ENCODE data around the gene C1QL2. TPM values are rescaled to one million over a fixed set of nuclear protein-coding genes. Genes with fewer than 3 reads are reported as not detected.

C1QL2 gene
- total RNA-seq, 3 donors from 2014 or later (not counting 1 experiment from before 2014, with no cell fraction given): not detected

DNA sequence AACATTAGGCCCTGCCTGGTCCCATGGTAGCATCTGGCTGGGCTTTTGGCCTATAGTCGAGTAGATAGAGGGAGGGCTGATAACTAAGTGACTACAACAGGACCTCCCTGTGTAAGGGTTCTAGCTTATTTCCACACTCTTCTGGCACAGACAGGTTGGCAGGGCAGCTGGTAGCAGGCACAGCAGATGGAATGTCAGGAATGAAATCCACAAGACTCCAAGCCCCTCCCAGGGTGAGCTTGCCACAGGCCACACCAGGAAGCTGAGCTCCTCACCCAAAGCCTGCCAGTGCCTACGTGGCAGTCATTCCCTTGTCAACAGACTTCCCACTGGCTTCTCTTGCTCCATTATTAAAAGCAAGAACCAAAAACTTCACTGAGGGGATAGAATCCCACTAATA lies 20.7 kb upstream of the C1QL2 start:
- H3K4me1 ChIP-seq (ENCODE audit: control insufficient read depth, insufficient read depth, low read length): no peaks in the 10 kb centered on the region
- no peaks in the 10 kb centered on the region for H3K4me1 Mint-ChIP-seq
- H3K4me3 ChIP-seq (ENCODE audit: low read length): no peak overlapping the region
- H3K36me3 ChIP-seq (ENCODE audit: control insufficient read depth, insufficient read depth, low read length): no peaks in the 10 kb centered on the region
- no peaks in the 10 kb centered on the region for H3K9me3 ChIP-seq (ENCODE audit: control insufficient read depth, insufficient read depth, low read length)
- no peak overlapping the region for H3K27ac Mint-ChIP-seq
- H3K27me3 Mint-ChIP-seq (ENCODE audit: low read depth in 2 of 2): no peaks in the 10 kb centered on the region
- no peak for DNase-seq
- TF ChIP-seq CTCF (IDR thresholded peaks at IDR 0.05): no peak
- no peak overlapping the region for H3K4me3 Mint-ChIP-seq
- no peaks in the 10 kb centered on the region for H3K9me3 Mint-ChIP-seq
- no peak for ATAC-seq
- no peaks in the 10 kb centered on the region for H3K36me3 Mint-ChIP-seq
- intact Hi-C loops (cut with micrococcal nuclease): loop anchor here (10.0 kb wide), 1 partner anchor 1134 kb away; no protein-coding TSS in a partner anchor
- no peak overlapping the region for H3K27ac ChIP-seq (ENCODE audit: low read length)
- H3K27me3 ChIP-seq (ENCODE audit: control insufficient read depth, insufficient read depth, low read length): no peaks in the 10 kb centered on the region
- 74% methylated on average over 2 of the region's 2 CpGs for WGBS (ENCODE audit: insufficient coverage)

DNA sequence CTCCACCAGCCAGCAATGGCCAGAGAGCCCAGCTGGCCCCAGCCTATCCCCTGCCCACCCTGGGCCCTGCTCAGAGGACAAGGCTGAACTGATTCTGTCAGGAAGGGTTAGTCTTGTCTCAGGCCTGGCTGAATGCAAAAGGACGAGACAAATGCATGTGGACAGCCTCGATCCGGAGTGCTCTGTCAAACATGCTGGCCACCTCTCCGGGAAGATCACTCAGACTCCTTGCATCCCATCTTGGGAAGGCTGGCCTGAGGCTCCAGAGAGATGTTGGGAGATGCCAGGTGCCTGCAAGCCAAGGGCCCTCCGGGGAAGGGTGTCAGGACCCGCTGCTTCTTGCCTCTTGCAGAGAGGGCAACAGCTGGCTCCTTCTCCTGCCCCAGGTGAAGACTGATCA lies 20.2 kb upstream of the C1QL2 start:
- H3K4me1 ChIP-seq (ENCODE audit: control insufficient read depth, insufficient read depth, low read length): no peaks in the 10 kb centered on the region
- H3K27ac ChIP-seq (ENCODE audit: low read length): no peak overlapping the region
- no peaks in the 10 kb centered on the region for H3K9me3 ChIP-seq (ENCODE audit: control insufficient read depth, insufficient read depth, low read length)
- Mint-ChIP-seq H3K4me3 (no peak overlapping the region), H3K36me3 (no peaks in the 10 kb centered on the region), H3K4me1 (no peaks in the 10 kb centered on the region), H3K27me3 (ENCODE audit: low read depth in 2 of 2) (no peaks in the 10 kb centered on the region), H3K27ac (no peak overlapping the region), H3K9me3 (no peaks in the 10 kb centered on the region)
- no peak for ATAC-seq
- 78% methylated on average over 6 of the region's 6 CpGs for WGBS (ENCODE audit: insufficient coverage)
- H3K36me3 ChIP-seq (ENCODE audit: control insufficient read depth, insufficient read depth, low read length): no peaks in the 10 kb centered on the region
- intact Hi-C loops (cut with micrococcal nuclease): loop anchor here (10.0 kb wide), 1 partner anchor 1134 kb away; no protein-coding TSS in a partner anchor
- TF ChIP-seq CTCF (IDR thresholded peaks at IDR 0.05): no peak
- no peaks in the 10 kb centered on the region for H3K27me3 ChIP-seq (ENCODE audit: control insufficient read depth, insufficient read depth, low read length)
- no peak overlapping the region for H3K4me3 ChIP-seq (ENCODE audit: low read length)
- no peak for DNase-seq

GRCh38 chr2:119177838-119178190 lies 19.3 kb upstream of the C1QL2 start:
- no peaks in the 10 kb centered on the region for H3K36me3 Mint-ChIP-seq
- no peak overlapping the region for H3K27ac Mint-ChIP-seq
- no peak for TF ChIP-seq CTCF (IDR thresholded peaks at IDR 0.05)
- H3K9me3 Mint-ChIP-seq: no peaks in the 10 kb centered on the region
- no peak for ATAC-seq
- 65% methylated on average over 4 of the region's 4 CpGs for WGBS (ENCODE audit: insufficient coverage)
- DNase-seq: no peak
- intact Hi-C loops (cut with micrococcal nuclease): loop anchor here (10.0 kb wide), 1 partner anchor 1133 kb away; no protein-coding TSS in a partner anchor
- H3K27ac ChIP-seq (ENCODE audit: low read length): no peak overlapping the region
- H3K4me3 Mint-ChIP-seq: no peak overlapping the region
- no peaks in the 10 kb centered on the region for H3K4me1 ChIP-seq (ENCODE audit: control insufficient read depth, insufficient read depth, low read length)
- no peaks in the 10 kb centered on the region for H3K36me3 ChIP-seq (ENCODE audit: control insufficient read depth, insufficient read depth, low read length)
- H3K27me3 ChIP-seq (ENCODE audit: control insufficient read depth, insufficient read depth, low read length): no peaks in the 10 kb centered on the region
- no peaks in the 10 kb centered on the region for H3K27me3 Mint-ChIP-seq (ENCODE audit: low read depth in 2 of 2)
- H3K4me3 ChIP-seq (ENCODE audit: low read length): no peak overlapping the region
- H3K9me3 ChIP-seq (ENCODE audit: control insufficient read depth, insufficient read depth, low read length): no peaks in the 10 kb centered on the region
- H3K4me1 Mint-ChIP-seq: no peaks in the 10 kb centered on the region

DNA sequence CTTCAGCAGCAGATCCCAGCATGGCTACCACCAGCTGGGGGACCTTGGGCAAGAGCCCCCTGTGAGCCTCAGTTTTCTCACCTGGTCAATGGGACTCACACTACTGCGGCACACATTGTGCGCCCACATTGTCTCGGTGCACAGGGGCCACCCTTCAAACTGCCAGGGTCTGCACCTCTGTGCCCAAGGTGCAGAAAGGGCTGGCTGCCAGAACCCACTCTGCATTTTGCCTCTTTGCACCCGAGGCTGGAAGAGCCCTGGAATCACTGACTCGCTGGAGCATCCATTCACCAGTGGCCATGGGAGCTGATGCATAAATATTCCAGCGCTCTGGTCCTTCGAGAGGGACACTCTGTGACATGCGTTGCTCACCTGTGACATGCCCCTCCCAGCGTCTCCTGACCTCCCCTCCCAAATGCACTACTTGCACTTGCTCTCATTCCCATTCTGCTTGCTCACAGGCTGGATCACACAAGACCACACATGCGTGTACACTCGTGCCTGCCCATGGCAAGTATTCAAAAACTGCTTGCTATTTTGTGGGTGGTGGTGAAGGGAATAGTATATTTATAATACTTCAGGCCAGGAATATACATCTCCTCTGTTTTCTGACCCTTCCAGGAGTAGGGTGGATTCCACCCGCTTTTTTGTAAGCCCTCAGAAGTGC lies 18.8 kb upstream of the C1QL2 start:
- Mint-ChIP-seq H3K36me3 (no peaks in the 10 kb centered on the region), H3K9me3 (no peaks in the 10 kb centered on the region), H3K4me3 (no peak overlapping the region), H3K4me1 (no peaks in the 10 kb centered on the region), H3K27ac (no peak overlapping the region), H3K27me3 (ENCODE audit: low read depth in 2 of 2) (no peaks in the 10 kb centered on the region)
- no peaks in the 10 kb centered on the region for H3K27me3 ChIP-seq (ENCODE audit: control insufficient read depth, insufficient read depth, low read length)
- DNase-seq: no peak
- no peak for ATAC-seq
- intact Hi-C loops (cut with micrococcal nuclease): loop anchor here (10.0 kb wide), 1 partner anchor 1133 kb away; no protein-coding TSS in a partner anchor
- no peak overlapping the region for H3K4me3 ChIP-seq (ENCODE audit: low read length)
- no peak overlapping the region for H3K27ac ChIP-seq (ENCODE audit: low read length)
- no peaks in the 10 kb centered on the region for H3K4me1 ChIP-seq (ENCODE audit: control insufficient read depth, insufficient read depth, low read length)
- H3K9me3 ChIP-seq (ENCODE audit: control insufficient read depth, insufficient read depth, low read length): no peaks in the 10 kb centered on the region
- H3K36me3 ChIP-seq (ENCODE audit: control insufficient read depth, insufficient read depth, low read length): no peaks in the 10 kb centered on the region
- 86% methylated on average over 12 of the region's 12 CpGs for WGBS (ENCODE audit: insufficient coverage)
- TF ChIP-seq CTCF (IDR thresholded peaks at IDR 0.05): no peak

All from natural killer cell (primary cell).